Superior temporal gyrus (tissue), 1 donor: ENCODE data around the gene KRTAP5-1.

Experiments
- DNase-seq: peaks from one replicate; pipeline ENCODE4 v3.0.0-alpha.2; 2016; ENCODE audit errors: extremely low spot score

Gene KRTAP5-1

DNA sequence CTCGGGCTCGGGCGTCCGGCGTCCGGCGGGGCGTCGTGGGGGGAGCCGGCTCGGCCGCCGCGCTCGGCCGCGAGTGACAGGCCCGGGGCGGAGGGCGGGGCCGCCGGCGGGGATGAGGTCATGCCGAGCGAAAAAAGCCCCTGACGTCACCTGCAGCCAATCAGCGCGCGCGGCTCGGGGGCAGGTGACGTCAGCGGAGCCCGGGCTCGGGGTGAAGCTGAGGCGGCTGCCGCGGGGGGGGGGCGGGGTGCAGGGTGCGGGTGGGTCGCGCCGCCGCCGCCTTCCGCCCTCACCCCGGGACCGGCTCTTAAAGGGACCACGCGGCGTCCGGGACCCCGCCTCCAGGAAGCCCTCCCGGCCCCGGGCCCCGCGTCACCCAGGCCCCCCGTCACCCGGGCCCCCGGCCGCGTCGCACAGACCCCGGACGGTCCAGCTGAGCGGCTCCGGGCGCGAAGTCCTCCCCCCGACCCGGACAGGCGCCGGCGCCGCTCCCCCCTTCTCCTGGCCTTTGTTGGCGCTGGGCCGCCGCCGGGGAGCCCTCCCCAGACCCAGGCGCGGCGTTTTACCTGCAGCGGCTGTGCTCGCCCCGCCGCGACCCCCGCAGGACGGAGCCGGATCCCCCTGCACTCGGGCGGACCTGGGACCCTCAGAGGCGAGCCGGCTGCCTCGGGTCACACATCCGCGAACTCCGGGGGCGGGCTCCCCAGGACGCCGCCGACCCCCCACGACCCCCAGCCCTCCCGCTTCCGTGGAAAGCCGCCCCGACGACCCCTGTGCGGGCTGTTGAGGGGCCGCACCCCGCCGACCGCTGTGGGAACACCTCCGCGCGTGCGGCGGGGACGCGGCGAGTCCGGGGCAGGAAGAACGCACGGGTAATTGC, 12.6 kb downstream of the KRTAP5-1 start, which contains the start of gene DUSP8:
Gene DUSP8, minus strand, starts transcription at position 75 of the 880 bp plus-strand sequence. CDS start 6,445 bp downstream, outside the sequence.
- peak; percentile 88 for DNase-seq

DNA sequence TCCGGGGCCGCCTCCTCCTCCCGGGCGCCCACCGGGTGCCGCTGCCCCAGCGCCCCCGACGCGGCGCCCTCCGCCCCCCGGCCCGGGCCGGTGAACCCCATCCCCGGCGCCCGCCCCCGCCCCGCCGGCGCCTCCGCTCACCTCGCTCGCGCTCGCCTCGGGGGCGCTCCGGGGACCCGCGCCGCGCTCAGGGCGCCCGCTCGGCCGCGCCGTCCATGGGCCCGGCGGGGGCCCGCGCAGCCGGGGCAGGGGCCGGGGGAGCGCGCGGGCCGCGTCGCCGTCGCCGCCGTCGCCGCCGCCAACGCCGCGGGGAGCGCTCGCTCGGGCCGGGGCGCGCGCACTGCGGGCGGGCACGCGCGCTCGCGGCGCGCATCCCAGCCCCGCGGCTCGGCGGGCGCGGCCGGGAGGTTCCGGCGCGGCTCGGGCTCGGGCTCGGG, 13.3 kb downstream of the KRTAP5-1 start:
- no peak for DNase-seq

DNA sequence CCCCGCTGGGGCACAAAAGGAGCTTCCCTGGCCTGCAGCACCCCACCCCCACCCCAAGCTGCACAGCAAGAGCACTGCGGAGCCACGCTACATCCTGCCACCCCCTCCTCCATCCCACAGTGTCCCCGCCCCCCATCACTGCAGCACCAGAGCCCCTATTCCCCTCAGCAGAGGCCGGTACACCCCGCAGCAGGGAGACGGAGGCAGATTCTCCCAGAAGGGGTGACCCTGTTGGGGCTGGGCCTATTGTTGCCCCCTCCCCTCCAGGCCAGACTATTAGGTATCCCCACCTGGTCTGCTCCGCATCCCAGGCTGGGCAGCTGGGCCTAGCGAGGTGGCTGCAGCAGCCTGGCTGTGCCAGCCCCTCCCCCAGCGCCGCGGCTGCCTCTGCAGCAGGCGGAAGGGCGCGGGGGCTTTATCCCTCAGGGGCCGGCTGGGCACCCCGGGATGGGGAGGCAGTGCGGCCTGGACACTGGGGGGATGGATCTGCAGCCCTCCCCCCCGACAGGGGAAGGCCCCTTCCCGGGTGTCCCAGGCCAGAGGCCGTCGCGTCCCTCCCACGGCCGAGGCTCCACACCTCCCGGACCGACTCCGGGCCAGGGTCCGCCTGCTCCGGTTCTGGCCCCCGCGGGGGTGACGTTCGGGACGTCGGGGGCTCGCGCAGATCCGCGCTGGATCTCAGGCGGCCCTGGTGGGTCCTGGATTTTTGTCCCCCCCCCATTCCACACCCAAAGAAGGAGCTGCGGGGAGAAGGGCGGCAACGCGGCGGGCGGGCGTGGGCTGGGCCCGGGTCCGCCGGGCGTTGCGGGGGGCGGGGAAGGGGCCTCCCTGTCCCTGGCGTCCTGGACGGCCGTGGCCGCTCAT, 14.0 kb downstream of the KRTAP5-1 start:
- DNase-seq: peak; percentile 23

DNA sequence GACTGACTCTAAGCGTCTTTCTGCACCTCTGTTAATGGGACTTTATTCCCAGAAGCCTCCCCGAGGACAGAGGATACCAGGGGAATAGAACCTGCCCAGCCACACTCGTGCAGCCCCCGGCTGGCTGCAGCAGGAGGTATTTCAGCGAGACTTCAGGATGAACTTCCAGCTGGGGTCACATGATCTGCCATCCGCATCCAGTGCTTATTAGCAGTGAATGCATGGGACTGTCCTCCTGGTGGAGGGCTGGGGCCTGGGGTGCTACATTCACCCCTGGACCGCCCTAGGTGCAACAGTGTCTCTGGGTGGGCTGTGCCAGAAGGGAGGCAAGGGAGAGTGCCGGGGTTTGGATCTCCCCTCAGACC, 14.6 kb downstream of the KRTAP5-1 start:
- DNase-seq: no peak

DNA sequence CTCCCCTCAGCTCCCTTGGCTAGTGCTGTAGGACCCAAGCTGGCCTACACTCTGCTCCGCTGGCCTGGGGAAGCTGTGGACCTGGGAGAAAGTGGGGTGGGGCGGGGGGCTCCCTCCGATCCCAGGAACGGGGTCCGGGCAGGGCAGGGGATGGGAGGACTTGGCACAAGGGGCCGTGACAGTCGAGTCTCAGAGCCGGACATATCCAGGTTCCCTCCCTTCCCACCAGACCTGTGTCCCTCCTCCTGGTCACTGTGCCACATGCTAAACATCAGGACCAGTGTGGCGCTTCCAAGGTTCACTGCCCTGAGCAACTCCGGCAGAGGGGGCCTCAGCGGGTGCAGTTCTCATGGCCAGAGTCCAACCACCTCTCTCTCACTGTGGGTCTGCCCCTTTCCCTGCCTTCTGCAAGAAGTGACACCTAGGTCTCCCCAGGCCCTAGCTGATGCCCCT, 15.1 kb downstream of the KRTAP5-1 start:
- DNase-seq: no peak

DNA sequence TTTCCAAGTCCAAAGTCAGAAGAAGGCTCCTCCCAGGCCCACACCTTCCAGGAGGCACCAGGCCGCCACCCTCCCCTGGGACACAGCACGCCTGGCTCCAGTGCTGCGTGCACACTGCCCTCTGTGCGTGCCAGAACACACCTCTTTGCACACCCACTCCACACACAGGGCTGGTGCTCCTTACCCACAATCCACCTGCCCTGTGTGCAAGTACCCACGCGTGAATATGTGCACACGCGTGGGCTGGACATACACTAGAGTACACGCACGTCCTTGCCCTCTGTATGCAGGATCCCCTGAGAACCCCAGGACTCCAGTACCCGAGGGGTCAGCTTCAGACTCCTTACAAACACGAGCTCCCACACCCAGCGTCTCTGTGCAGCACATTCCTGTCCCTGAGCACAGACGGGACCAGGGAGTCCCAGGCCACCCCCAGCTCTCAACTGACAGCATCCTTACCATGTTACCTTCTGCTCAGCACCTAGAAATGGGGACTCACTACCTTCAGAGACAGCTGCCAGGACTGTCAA, 15.8 kb downstream of the KRTAP5-1 start:
- no peak for DNase-seq

DNA sequence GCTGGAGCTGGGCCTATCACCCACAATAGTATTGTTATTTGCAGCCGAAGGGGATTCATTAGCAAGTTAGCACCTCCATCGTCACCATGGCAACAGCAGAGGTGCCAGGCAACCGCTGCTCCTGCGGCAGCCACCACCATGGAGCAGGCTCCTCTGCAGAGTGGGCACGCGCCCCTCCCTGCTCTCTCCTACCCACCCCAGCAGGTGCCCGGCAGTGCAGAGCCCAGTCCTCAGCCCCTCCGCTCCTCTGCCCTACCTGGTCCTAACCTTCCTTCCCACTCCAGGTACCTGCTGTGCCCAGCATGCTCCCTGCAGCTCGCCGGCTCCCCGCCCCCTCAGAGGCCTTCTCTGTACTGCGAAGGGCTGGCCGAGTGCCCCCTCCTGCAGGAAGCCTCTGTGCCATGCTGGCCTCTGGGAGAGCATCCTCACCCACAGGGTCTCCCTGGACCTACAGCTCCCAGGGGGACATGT, 16.6 kb downstream of the KRTAP5-1 start:
- peak; percentile 28 for DNase-seq

DNA sequence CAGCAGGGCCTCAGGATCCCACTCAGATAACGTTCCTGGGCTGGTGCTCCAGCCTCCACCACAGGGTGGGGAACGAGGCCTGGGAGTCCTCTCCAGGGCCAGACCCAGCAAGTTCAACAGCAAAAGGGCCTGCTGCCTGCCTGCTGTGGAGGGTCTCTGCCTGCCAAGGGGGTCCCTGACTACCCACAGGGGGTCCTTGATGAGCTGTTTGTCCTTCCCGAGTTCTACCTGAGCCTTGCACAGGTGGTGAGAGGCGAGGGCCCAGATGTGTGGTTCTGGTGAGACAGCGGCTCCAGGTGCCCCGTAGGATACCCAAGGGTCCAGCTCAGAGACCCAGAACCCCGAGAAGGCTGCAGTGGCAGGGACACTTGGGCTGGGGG, 17.4 kb downstream of the KRTAP5-1 start:
- no peak for DNase-seq

DNA sequence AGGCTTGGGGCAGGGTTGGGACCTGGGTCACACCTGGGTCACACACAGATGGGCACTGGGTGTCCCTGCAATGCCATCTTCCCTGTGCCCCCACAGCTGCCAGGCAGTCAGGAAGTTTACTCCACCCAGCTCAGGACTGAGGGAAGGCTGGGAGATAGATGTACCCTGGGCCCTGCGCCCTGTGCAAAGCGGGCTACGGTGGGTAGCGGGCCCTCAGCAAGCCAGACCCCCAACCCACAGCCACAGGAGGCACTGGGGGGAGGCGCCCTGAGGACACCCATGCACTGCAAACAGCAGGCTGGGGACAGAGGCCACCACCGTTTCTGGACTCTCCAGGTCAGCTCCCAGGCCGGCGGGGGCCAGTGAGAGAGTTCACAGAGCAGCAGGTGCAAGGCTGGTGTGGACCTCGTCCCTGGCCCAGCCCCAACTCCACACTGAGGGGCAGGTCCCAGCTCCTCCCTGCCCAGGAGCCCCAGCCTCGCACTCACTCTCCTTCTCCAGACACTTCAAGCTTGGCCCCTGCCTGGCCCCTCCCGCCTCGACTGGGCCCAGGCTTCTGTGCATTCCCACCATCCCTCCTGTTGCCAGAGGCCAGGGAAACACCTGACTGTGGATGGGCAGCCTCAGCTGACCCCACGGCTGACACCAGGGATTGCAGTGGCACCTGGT, 17.9 kb downstream of the KRTAP5-1 start:
- DNase-seq: no peak

DNA sequence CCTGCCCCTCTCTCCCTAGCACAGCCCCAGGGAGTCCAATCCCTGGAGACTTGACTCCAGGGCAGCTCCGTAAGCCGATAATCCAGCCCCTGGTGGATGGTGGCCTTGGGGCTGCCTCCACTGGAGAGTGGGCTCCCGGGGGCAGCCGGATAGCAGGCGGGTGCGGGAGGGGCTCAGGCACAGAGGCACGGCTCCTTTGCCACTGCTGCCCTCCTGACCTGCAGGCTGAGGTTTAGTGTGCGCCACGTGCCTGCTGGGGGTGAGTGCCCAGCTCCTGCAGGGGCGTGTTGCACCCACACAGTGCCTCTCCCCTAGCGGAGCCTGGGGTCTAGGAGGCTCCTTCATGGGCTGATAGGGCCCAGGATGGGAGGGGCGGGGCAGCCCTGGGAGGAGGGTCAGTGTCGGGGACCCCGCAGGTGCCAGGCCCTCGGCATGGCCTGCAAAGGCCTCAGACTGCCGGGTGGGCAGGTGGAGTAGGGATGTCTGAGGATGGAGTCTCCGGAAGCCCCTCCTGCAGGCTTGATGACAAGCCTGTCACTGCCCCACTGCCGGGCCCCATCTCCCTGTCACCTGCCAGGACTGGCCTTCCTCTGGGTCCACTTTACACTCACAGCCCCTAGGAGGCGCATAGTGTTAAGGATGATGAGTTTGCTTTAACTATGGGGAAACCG, 18.6 kb downstream of the KRTAP5-1 start:
- DNase-seq: no peak

DNA sequence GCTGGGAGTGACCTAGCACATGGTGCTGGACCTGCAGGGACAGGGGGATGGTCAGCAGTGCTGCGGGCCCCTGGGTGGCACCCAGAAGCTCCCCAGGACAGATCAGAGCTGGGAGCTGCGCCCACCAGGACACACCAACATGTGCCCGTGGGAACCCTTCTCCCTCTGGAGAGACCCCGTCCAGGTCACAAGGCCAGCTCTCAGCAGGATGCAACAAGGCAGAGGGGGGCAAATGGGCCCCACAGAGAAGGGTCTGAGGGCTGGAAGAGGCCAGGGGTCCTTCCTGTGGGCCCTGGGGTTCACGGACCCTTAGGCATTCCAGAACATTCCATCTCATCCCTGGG, 19.2 kb downstream of the KRTAP5-1 start:
- no peak for DNase-seq

DNA sequence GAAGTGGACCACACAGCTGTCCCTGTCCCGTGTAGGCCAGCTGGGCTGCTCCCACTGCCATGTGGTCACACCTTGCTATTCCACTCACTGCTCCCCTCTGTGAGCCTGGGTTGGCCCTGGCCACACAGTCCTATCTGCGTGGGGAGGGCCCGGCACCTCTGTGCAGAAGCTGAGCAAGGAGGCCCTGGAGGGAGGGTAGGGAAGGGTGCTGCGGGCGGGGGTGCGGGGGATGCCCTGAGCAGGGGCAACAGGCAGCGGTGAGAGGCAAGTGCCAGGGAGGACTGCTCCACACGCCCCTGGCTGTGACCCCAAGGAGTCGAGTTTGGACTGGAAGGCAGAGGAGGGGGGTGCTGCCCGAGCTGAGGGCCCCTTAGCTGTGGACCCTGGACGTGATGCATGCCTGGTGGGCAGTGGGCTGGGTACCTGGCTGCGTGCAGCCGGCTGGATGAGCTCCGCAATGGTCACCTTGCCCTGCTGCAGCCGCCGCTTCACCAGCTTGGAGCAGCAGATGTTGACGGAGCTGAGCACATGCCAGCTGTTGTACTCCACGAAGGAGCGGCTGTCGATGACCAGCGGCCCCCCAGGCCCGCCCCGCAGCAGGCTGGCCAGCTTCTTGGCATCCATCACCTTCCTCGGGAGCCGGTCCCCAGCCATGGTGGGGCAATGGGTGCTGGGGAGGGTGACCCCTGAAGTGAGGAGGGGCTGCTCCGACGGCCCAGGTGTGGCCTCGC, 19.7 kb downstream of the KRTAP5-1 start:
- no peak for DNase-seq

DNA sequence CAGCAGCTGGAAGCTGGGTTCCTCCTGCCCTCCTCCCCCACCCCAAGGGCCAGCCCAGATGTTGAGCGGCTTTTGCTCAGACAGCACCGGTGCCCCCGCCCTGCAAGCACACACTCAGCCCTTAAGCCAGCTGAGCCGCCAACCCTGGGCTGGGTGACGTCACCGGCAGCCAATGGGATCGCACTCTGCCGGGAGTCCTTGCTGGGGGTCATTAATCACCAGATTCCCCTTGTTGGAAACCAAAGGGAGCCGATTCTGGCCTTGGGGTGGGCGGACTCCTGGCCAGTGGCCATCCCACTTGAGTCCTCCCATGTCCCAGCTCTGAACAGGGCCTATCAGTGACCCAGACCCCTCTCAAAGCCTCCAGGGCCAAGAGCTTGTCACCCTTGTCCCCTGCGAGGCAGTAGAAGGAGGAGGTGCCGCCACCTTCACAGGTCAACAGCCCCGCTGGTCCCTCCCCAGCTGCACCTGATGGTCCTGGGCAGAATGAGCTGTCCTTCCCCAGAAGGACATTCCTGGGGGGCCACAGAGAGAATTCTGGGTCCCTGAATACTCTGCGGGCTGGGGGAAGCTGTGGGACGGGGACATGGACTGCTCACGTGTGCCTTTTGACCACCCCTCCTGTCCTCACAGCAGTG, 20.4 kb downstream of the KRTAP5-1 start:
- peak; percentile 60 for DNase-seq

DNA sequence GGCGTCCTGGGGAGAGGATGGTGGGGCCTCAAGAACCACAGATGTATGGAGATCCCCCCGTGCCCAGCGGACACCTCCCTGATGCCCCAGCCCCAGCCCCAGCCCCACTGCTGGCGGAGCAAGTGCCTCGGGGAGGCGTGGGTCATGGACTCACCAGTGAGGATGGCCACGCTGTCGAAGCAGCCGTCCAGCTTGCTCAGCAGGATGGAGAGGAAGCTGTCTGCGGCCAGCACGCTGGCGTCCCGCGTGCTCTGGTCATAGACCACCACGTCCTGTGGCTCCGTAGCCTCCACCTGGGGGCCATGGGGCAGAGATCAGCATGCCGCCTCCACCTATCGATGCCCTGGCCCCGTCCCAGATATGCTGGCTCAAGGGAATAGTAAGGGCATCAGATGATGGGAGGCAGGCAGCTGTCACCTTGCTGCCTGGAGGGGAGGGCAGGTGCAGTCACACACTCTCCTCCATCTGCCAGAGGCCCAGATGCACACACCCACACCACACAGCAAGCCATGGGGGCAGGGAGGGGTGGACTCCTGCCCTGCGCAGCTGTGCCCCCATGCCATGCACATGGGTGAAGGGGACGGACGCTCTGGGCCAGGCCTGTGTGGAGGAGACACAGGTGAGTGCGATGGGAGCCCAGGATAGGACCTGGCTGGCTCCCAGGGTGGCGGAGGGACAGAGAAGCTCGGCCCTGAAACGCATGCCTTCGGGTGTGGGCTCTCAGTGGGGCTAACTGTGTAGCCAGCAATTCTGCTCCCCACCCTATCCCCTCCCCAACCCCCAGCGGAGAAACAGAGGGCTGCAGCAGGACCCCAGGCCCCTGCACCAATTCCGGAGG, 21.2 kb downstream of the KRTAP5-1 start:
- DNase-seq: no peak

DNA sequence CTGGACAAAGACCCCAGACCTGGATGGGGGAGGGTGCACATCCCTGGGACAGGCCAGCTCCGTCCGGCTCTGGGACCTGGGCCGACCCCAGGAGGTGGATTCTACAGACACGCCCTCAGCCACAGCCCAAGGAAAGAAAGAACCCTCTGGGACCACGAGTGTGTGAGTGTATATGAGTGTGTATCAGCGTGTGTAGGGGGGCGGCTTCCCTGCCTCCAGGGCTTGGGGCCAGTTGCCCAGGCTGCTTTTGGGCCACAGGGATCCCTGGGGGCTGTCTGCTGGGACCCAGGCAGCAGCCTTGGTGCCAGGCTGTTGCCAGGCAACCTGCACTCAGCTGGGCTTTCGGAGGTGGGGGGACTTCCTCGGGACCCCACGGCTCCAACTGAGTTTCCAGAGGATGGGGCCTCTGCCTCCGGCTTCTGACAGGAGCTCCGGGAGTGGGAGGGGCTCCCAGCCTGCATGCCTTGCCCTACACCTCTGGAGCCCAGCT, 21.9 kb downstream of the KRTAP5-1 start:
- no peak for DNase-seq

DNA sequence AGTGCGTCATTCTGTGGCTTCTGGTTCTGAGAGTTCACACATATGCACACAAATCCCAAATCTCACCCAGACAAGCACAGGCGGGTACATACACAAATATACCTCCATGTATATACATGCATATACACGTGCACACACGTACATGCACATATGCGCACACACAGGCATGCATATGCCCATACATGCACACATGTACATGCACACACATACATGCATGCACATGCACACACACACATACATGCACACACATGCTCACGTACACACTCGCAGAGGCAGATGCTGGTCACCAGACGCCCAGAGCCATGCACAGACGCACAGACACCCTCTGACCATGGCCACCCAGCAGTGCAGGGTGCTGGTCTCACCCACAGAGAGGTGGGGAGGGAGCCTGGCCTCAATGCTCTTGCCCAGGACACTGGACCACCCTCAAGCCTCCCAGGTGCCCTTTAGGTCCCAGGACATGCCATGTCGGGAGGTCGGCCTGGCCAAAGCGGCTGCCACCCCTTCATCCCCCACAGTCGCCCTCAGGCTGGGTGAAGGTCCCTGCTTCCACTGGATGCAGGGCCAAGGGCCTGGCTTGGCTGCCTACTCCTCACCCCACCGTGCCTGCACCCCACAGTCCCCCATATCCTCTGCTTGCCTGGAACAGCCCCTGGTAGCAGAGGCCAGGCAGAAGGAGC, 22.5 kb downstream of the KRTAP5-1 start:
- no peak for DNase-seq

DNA sequence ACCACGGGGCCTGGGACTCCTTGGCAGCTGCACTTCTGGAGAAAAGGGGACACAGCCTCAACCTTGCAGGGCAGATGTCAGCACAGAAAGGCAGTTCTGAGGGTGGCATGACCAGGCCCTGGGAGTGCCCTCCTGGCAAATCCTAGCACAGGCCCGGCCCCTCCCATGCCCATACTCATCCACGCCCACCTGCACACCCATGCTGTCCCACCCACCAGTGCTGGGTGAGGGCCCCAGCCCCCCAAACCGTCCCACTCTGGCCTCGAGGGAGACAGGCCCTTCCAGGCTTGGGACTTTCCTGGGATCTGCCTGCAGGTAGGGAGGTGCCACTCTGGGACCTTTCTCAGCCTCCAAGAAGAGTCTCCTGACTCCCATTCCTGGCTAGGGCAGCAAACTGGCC, 23.1 kb downstream of the KRTAP5-1 start:
- DNase-seq: no peak

DNA sequence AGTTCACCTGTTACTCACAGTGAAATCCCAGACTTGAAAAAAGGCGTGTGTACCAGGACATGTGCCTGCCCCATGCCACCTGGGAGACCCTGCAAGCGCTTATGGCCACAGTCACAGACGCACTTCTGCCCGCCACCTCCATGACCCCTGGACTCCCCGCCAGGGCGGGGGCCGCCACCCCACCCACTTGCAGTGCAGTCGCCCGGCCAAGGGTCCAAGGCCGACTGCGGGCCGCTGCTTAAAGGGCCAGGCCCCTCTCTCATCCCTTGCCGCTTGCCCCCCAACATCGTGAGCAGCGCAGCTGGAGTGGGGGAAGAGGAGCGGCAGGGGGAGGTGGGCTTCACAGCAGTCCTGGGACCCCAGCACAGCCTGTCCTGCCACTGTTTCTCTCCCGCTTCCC, 23.8 kb downstream of the KRTAP5-1 start:
- DNase-seq: no peak
